IPS DF 6.9 (cell line): ENCODE measurements around the gene NR1H2.
"Not testable (repeated sequence)": the region's sequence is repeated elsewhere in the genome, so short reads cannot be mapped to it uniquely, and the experiment has no call there.

ENCODE experiments used
- DNase-seq: peaks from one replicate; pipeline ENCODE4 v3.0.0-alpha.2; 2013; ENCODE audit warnings: low read depth, low spot score
- H3K27ac ChIP-seq: one replicate; pipeline ENCODE4 v1.5.1; 2013; ENCODE audit warnings: low read length, control low read depth
- H3K27me3 ChIP-seq: 2 replicates; pipeline ENCODE4 v1.6.1; 2013; ENCODE audit warnings: mild to moderate bottlenecking, low read length; ENCODE audit not compliant: control insufficient read depth, insufficient read depth
- H3K36me3 ChIP-seq: 2 replicates; pipeline ENCODE4 v1.6.1; 2013; ENCODE audit warnings: low read length; ENCODE audit not compliant: control insufficient read depth, insufficient read depth
- H3K4me1 ChIP-seq: 2 replicates; pipeline ENCODE4 v1.6.1; 2013; ENCODE audit warnings: low read length; ENCODE audit not compliant: control insufficient read depth, insufficient read depth
- H3K4me3 ChIP-seq: 2 replicates; pipeline ENCODE4 v1.5.1; 2013; ENCODE audit warnings: mild to moderate bottlenecking, low read length
- H3K9me3 ChIP-seq: 2 replicates; pipeline ENCODE4 v1.6.1; 2013; ENCODE audit warnings: low read length, inconsistent platforms; ENCODE audit not compliant: control insufficient read depth, insufficient read depth
- WGBS: extraction: QIAGEN DNeasy Blood & Tissue Kit; methylation state at CpG from one replicate; pipeline ENCODE4 v1.1.7; 2013; ENCODE audit warnings: mixed read lengths, missing lambda C conversion rate; ENCODE audit not compliant: insufficient read length, insufficient coverage; 5-methylcytosine and 5-hydroxymethylcytosine counted together

The NR1H2 gene

DNA sequence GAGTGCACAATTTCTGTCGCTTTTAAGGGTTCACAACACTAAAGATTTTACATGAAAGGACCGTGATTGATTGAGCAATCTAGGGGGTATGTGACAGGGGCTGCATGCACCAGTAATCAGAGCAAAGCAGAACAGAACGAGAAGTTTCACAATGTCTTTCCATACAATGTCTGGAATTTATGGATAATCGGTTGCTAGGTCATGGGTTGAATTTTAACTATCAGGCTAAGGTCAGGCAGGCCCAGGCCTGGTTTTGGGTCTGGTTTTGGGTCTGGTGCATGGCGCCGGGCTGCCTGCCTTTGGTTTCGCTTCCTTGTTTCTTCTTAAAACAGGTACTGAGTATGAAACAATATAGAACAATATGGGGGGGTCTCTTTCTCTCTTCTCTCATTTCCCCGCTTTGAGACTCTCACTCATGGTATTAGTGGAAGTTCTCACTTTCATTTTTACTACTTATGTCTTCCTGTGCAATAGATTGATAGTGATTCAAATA is 29.1 kb upstream of the NR1H2 start:
- not testable (repeated sequence) for H3K27ac ChIP-seq, H3K36me3 ChIP-seq, H3K4me3 ChIP-seq, H3K27me3 ChIP-seq, H3K4me1 ChIP-seq, DNase-seq, H3K9me3 ChIP-seq
- no CpG with 5 or more reads among the region's 8 CpGs for WGBS

DNA sequence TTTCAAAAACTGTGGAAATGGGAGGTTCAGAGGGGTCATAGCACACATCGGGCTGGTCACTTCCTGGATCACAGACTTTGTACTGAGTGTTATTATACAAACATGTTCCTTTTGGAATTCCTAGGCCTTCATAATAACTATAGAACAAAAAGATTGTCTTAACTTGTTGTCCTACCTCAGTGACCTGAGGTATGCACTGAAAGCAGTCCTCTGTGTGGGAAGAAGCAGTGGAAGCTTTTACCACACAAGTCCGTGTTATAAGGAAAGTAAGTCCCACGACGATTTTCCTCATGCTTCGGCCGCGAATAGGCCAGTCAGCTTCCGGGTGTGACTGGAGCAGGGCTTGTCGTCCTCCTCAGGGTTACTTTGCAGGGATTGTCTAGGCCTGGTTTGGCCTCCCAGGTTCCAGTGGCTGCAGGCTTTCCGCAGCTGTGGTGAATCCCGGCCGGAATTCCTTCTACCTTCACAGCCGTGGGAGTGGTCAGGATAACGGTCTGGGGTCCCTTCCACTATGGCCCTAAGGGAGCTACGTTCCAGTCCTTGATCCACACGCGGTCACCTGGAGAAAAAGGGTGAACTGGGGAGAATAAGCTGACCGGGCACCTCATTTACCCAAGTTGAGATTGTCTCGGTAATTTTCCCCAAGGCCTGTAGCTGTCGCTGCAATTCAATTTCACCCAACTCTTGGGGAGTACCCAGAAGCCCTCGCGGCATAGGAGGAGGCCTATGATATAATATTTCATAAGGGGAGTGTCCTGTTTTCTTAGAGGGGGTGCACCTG is 26.8 kb upstream of the NR1H2 start:
- H3K4me3 ChIP-seq: no peak overlapping the region
- H3K36me3 ChIP-seq: no peaks in the 10 kb centered on the region
- no CpG with 5 or more reads among the region's 22 CpGs for WGBS
- peaks cover under 1% of the 10 kb centered on the region; the same call in 1 of the 2 replicates for H3K9me3 ChIP-seq
- no peak for DNase-seq
- no peaks in the 10 kb centered on the region for H3K4me1 ChIP-seq
- no peaks in the 10 kb centered on the region for H3K27me3 ChIP-seq
- H3K27ac ChIP-seq: no peak overlapping the region

DNA sequence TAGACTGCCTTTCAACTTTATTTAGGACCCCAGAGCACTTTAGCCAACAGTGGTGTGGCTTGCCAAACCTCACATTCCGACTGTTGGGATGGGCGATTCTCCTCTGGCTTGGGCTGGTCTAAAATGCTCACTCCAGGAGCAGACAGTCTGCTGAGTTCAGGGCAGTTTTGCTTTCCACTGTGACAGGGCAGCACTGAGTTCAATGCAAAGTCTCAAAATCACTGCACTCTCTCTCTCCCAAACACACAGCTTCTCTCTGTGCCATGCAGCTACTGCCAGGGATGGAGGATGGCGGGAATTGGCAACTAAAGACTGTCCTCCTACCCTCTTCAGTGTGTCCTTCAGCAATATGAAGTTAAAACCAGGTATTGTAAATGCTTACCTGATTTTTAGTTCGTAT is 24.0 kb upstream of the NR1H2 start:
- no CpG with 5 or more reads among the region's 4 CpGs for WGBS
- Histone ChIP-seq H3K27ac (no peak overlapping the region), H3K4me3 (no peak overlapping the region), H3K9me3 (no peaks in the 10 kb centered on the region), H3K4me1 (no peaks in the 10 kb centered on the region), H3K36me3 (no peaks in the 10 kb centered on the region), H3K27me3 (no peaks in the 10 kb centered on the region)
- DNase-seq: no peak

DNA sequence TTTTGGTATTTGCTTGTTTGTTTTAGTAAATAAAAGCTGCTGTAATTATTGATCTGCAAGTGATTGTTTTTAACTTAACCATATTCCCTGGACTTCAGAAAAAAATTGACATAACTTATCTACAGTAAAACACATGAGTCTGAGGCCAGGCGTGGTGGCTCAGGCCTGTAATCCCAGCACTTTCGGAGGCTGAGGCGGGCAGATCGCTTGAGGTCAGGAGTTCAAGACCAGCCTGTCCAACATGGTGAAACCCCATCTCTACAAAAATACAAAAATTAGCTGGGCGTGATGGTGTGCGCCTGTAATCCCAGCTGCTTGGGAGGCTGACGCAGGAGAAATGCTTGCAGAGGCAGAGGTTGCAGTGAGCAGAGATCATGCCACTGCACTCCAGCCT is 22.8 kb upstream of the NR1H2 start:
- H3K4me3 ChIP-seq, H3K27me3 ChIP-seq, DNase-seq, H3K36me3 ChIP-seq, H3K27ac ChIP-seq, H3K4me1 ChIP-seq, H3K9me3 ChIP-seq: not testable (repeated sequence)
- WGBS: no CpG with 5 or more reads among the region's 7 CpGs

DNA sequence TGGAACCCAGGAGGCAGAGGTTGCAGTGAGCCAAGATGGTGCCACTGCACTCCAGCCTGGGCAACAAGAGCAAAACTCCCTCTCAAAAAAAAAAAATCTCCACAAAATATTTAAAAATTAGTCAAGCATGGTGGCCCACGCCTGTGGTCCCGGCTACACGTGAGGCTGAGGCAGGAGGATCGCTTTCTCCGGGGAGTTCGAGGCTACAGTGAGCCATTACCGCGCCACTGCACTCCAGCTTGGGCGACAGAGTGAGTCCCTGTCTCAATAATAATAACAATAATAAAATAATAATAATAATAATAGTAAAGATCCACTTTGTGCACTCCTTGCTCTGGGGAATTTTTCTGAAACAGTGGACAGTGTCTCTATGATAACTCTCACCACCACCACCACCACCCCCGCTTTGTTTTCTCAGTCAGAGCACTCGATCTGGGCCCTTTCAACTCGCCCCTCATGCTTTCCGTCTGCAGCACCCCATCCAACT is 19.5 kb upstream of the NR1H2 start:
- DNase-seq: no peak
- WGBS: no CpG with 5 or more reads among the region's 13 CpGs
- H3K4me3 ChIP-seq: no peak overlapping the region
- H3K9me3 ChIP-seq: no peaks in the 10 kb centered on the region
- no peaks in the 10 kb centered on the region for H3K36me3 ChIP-seq
- H3K4me1 ChIP-seq: no peaks in the 10 kb centered on the region
- no peak overlapping the region for H3K27ac ChIP-seq
- H3K27me3 ChIP-seq: no peaks in the 10 kb centered on the region

DNA sequence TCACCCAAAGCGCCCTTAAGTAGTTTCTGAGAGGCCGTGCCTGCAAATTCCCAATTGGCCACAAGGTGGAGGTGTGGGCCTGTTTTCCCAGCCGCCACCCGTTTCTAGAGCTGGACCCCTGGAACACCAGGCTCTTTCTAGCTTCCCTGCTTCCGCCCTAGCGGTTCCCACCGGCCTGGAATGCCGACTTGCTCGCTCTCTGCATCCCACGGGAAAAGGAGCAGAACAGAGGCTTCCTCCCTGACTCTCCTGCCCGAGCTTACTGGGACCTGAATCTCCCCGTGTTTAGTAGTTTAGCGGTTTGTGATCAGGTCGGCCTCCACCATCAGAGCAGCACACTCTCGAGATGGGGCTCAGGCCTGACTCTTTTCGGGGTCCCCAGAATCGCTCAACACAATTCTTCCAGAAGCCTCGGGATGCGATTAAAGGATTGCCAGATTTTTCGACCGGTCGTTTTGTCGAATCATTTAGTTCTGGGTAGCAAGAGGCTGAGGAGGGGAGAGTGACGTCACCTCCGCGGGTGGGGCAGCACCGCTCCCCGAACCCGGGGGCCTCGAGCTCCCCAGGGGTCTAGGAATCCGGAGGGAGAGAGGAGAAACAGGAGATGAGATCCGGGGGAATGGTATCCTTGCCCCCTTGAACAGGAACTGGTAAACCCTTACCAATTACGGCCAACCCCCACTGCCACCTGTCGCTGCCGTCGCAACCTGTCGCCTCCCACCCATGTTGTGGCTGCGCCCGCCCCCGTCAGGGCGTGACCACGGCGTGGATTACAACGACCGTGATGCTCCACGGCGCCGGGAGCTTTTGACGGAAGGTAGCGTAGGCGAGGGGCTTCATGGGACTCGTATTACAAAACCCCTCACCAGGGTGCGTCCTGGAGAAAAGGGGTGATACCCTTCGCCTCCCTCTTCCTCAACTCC is 18.8 kb upstream of the NR1H2 start:
- Histone ChIP-seq H3K27ac (no peak overlapping the region), H3K4me3 (no peak overlapping the region), H3K9me3 (no peaks in the 10 kb centered on the region), H3K36me3 (no peaks in the 10 kb centered on the region), H3K27me3 (no peaks in the 10 kb centered on the region), H3K4me1 (no peaks in the 10 kb centered on the region)
- no CpG with 5 or more reads among the region's 54 CpGs for WGBS
- no peak for DNase-seq

DNA sequence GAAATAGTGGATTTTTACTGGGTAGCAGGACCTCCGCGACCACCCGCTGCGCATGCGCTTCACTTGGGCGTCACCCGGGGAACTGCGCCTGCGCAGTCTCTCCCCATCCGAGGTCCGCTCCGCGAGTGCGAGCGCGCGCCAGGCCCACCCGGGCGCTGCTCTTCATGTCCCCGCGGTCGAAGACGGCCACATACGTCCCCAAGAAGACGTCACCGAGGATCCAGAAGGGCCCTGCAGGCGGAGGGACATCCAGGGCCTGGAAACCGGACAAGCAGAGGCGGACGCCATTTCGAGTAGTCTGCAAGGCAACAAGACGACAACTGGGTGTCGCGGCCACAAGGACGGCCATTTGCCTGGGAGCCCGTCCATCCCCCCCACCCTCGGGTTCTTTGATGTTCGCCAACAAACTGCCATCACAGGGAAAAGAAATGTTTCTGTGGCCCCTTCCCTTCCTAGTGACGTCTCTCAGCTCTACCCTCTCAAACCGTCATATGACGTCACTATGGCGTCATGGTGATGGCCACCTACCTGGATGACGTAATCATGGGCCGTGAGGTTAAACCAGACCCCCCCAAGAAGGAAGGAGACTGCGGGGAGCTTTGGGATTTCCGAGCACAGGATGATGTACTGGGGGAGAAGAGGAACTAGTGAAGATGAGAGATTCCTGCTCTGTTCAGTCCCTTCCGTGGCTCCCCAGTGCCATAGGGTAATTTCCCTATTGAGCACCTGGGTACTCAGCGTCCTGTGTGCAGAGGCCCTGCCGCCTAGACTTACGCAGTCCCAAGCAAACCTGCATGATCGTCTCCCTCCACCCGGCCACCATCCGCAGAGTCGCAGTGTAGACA is 17.6 kb upstream of the NR1H2 start:
- Histone ChIP-seq H3K4me1 (no peaks in the 10 kb centered on the region), H3K27ac (no peak overlapping the region), H3K27me3 (no peaks in the 10 kb centered on the region), H3K36me3 (no peaks in the 10 kb centered on the region), H3K4me3 (no peak overlapping the region), H3K9me3 (no peaks in the 10 kb centered on the region)
- WGBS: no CpG with 5 or more reads among the region's 54 CpGs
- DNase-seq: no peak

DNA sequence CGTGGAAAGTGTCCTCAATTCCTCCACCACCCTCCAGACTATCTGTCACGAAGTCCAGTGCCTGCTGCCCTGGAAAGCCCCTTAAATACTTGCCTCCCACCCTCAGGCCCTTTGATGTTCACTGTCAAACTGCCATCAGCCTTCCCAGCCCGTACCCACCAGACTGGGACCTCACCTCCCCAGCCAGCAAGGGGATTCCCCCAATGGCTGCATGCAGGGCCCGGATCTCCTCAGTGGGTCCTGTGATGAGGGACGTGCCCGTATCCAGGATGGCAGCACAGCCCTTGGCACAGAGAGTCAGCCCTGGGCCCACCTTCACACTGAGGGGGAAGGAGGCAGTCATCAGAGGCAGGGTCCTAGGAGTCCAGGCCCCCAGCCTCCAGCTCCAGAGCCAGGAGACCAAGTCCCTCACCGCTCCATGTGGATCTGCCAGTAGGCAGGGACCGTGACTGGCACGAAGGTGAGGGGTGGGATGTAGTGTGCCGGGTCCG is 16.9 kb upstream of the NR1H2 start:
- H3K27me3 ChIP-seq: no peaks in the 10 kb centered on the region
- H3K4me3 ChIP-seq: no peak overlapping the region
- H3K27ac ChIP-seq: no peak overlapping the region
- no peaks in the 10 kb centered on the region for H3K9me3 ChIP-seq
- DNase-seq: no peak
- WGBS: no CpG with 5 or more reads among the region's 11 CpGs
- H3K36me3 ChIP-seq: no peaks in the 10 kb centered on the region
- H3K4me1 ChIP-seq: no peaks in the 10 kb centered on the region

DNA sequence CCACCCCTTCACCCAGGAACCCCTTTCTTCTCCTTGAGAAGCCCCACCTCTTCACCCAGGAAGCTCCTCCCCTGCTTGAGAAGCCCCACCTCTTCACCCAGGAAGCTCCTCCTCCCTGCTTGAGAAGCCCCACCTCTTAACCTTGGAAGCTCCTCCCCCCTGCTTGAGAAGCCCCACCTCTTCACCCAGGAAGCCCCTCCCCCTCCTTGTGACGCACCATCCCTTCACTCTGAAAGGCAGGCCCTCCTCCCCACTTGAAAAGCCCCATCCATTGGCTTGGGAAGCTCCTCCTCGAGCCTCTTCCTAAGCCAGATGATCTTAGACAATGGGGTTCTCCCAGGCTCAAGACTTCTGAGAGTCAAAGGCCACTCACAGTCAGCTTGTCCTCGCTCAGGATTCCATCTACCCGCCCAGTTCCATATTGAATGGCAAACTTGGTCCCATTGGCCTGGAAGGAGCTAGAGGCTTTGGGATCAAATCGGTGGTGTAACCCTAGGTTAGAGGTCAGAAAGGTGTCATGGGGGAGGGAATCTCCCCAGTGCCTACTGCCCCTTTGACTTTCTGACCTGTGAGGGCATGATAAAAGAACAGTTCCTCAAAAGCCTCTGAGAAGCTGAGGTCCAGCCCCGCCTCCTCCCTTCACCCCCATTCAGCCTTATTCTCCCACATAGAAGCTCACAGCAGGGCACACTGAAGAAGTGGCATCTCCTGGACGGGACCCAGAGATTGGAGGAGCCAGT is 14.8 kb upstream of the NR1H2 start:
- no peak for DNase-seq
- H3K4me3 ChIP-seq: no peak overlapping the region
- H3K27me3 ChIP-seq: no peaks in the 10 kb centered on the region
- no CpG with 5 or more reads among the region's 7 CpGs for WGBS
- no peaks in the 10 kb centered on the region for H3K9me3 ChIP-seq
- no peak overlapping the region for H3K27ac ChIP-seq
- H3K36me3 ChIP-seq: no peaks in the 10 kb centered on the region
- H3K4me1 ChIP-seq: no peaks in the 10 kb centered on the region
